DMS153 (cell line): ENCODE data around the gene CDX1.

Experiments
- DNase-seq: peaks from one replicate; lab custom pipeline; 2025; lab: John Stamatoyannopoulos, UW

CDX1 gene

DNA sequence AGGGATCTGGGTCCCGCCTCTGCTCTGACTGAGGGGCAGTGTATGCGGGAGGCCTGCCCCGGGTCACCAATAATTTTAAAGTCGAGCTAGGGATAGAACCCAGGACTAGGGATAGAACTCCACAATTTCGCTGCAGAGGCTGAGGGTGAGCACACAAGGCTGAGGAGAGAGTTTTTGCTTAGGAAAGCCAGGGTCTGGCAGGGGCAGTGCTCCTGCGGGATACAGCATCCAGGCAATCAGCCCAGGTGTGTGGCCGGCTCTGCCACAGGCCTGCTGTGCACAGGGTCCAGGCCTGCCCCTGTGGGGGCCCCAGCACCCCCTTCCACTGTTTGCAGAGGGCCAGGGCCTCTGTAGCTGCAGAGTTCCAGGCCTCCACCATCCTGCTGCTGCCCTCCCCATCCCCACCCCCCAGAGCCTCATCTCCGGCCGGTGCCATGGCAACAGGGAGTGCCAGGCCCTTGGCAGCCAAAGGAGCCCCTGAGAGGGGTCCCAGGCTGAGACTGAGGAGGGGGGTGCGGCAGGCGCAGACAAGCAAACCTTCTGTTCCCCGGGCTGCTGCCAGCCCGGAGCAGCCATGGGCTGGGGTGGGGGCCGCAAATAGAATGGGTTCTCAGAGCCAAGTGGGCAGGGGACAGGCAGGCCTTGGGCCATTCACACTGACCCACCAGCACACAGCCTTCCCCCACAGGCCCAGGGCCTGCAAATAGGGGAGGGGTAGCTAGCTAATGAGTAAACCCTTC lies 19.5 kb upstream of the CDX1 start:
- no peak for DNase-seq

DNA sequence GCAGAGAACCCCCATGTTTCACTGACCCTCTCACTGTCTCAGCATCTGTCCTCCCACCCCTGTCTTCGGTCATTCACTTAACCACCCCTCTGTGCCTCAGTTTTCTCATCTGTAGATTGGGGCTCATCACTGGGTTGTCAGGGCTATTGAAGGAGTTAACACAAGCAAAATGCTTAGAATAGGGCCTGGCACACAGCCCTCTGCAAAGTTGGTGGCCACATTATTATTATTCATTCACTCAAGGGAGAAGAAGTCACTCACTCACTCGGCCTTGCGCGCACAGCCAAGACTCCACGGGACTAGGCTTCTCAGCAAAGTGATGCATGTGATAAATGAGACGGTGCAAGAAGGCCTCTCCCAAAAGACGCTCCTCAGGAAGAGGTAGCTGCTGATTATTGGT lies 18.9 kb upstream of the CDX1 start:
- no peak for DNase-seq

GRCh38 chr5:150148117-150148927 lies 18.3 kb upstream of the CDX1 start:
- no peak for DNase-seq

- DNase-seq = no peak
These were observed 17.0 kb upstream of the CDX1 start for GRCh38 chr5:150149618-150150017.

DNA sequence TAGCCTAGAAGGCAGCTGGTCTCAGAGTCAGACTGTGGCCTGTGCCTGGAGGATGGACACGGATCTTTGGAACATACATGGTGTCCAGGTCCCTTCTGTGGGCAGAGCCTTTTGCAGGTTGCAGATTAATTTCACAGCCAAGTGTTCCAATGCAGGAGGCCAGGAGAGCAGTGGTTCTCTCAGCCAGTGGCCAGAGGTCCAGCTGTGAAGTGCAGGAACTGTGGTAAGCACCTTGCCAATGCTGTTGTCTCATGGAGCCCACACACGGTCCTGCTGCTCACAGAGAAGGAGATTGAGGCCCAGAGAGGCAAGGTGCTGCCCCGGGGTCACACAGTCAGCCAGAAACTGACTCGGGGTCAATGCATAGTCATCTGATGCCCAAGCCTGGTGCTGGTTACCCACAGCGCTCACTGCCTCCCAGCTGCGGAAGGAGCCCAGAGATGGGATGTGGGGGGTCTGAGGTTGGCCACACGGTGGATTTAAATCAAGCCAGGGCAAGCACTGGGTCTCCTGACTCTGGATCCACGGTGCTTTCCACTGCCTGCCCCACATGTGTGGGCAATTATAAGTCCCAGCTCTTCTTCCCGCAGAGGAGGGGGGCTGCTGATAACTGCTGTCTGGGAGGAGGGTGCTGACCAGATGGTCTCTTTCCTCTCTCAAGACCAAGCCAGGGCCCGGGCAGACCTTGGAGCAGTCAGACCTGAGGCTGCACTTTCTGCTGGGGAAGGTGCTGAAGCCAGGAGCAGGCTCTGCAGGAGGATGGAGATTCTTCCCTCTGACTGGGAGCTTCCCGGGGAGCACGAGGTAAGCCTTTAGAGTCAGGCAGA lies 13.7 kb upstream of the CDX1 start:
- DNase-seq = no peak

DNA sequence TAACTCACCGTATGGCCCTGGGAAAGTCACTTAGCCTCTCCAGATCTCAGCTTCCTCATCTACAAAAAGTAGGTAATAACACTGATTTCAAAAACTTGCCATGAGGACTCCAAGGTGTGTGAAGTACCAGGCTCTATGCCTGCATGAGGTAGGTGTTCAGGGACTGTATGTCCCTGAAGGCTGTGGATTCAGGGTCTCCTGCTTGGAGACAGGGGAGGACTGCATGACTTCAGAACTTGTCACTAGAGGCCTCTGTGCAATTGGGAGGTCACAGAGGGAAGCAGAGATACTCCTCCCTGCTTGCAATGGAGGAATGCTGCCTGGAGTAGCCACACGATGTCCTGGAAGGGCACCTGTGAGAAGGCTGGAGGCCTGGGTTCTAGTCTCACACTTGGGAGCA lies 13.1 kb upstream of the CDX1 start:
- DNase-seq = no peak

- no peak for DNase-seq
These were observed 12.5 kb upstream of the CDX1 start for GRCh38 chr5:150153957-150154617.

DNA sequence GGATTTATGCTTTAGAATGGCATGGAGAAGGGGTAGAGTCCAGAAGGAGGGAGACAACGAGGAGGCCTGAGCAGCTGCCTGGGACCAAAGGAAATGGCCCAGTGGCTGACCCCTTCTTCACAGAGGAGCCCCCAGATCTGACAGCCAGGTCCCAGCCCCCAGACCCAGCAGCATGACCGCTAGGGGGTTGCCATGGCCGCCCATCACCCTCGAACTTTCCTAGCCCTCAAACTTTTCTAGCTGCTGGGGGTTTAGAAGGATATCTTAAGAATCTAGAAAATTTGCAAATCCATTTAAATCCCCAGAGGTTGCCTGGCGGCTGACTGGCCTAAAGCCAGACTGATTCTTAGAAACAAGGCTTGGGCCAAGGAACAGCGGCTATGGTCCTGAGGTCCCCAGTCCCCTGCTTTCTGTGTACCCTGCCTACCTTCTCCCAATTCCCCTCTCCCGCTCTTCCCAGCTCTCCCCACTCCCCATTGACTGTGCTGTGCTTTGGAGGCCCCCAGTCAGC lies 11.9 kb upstream of the CDX1 start:
- no peak for DNase-seq

- no peak for DNase-seq
These were observed 11.1 kb upstream of the CDX1 start, which contains the start of gene PDGFRB for GRCh38 chr5:150155258-150156026. PDGFRB (minus strand) TSS chr5:150155845; CDS start chr5:150137047, 18,798 bp downstream.

GRCh38 chr5:150156027-150156368 lies 10.6 kb upstream of the CDX1 start:
- DNase-seq = no peak

- no peak for DNase-seq
These were observed 10.0 kb upstream of the CDX1 start for GRCh38 chr5:150156540-150156939.

DNA sequence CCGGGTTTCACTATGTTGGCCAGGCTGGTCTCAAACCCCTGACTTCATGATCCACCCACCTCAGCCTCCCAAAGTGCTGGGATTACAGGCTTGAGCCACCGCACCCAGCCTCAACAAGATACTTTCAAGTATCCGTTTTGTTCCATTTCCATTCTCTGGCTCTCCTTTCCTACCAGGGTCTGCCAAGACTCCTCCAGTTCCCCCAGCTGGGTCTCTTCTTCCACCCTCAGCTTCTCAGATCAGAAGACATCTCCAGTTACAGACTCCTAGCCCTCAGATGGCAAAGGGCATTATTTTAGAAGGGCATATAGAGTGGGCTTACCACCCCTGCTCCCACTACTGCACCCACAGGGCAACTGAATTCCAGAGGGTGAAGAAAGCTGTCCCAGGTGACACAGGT lies 9.4 kb upstream of the CDX1 start:
- no peak for DNase-seq

DNA sequence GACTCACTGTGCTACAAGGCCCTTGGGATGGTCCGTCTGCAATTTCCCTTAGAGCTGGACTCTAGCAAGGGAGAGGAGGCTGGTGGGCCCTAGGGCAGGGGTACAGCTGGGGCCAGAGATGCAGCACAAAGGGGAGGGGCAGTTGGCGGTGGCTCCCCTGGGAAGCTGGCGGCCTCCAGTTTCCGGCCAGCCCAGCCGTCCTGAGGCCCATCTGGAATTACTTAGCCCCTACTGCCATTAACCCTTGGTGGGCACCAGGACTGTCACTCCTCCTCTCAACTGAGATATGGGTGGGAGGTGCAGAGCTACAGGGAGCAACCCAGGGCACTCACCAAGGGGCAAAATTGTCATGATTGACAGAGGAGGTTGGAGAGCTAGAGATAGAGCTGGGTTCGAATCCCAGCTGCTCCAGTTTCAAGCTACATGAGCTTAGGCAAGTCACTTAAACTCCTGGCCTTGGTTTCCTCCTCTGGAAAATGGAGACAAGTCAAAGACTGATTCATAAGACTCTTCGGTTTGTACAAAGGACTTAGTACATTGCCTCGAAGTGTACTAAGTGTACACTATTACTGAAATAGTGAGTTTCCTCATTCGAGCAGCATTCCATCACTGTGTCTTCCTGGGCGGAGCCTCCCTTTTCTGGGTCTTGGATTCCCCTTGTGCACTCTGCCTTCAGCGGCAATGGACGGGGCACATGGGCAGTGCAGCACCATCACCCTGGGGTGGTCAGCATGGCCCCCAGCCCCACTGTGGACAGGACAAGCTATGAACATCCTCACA lies 8.2 kb upstream of the CDX1 start:
- no peak for DNase-seq

- DNase-seq = no peak
These were observed 7.5 kb upstream of the CDX1 start for GRCh38 chr5:150159031-150159430.

GRCh38 chr5:150159741-150160179 lies 6.8 kb upstream of the CDX1 start:
- DNase-seq = peak; percentile 0

DNA sequence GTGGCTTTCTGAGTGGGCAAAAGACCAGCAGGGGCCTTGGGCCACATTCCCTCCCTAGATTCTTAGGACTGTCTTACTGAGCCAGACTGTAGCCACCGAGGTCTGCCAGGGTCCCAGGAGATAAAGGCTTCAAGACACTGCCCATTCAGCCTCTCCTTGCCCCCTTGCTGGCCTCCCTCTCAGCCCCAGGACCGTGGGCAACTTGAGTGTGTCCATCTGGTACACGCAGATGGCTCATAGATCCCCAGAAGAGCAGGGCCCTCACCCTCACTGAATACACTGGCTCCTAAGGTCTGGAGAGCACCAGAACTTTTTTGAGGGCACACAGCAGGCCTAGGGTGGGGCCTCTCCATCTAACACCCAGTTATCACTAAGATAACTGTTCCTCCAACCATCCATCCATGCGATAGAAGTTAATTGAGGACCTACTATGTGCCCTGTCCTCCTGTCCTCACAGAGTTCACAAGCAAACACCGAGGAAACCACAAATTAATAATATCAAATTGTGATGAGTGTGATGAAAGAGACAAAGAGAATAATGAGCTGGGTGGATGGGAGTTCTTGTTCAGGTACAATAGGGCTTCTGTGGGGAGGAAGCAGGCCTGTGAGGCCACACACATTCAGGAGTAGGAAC lies 6.0 kb upstream of the CDX1 start:
- no peak for DNase-seq

GRCh38 chr5:150161242-150162141 lies 5.1 kb upstream of the CDX1 start:
- DNase-seq = peak; percentile 0

- DNase-seq = no peak
These were observed 4.5 kb upstream of the CDX1 start for GRCh38 chr5:150162142-150162513.

- DNase-seq = no peak
These were observed 3.5 kb upstream of the CDX1 start for GRCh38 chr5:150163035-150163434.
